HEK293 (cell line): Measurements from ENCODE around the gene DAPK2.

ENCODE experiments used
- CTCF ChIA-PET: fragments of 350-600 bp; formaldehyde crosslinking; extraction: SDS; loops from one replicate; lab custom pipeline; 2021; ENCODE audit warnings: antibody characterized with exemption; lab: Yijun Ruan, JAX
- POLR2A ChIA-PET: fragments of 300-600 bp; formaldehyde crosslinking; extraction: SDS; loops from one replicate; lab custom pipeline; 2020; ENCODE audit warnings: antibody characterized with exemption, inconsistent platforms; lab: Yijun Ruan, JAX
- H3K27ac ChIP-seq: fragments of 200-500 bp; sonication (Bioruptor generic); 2 replicates; pipeline ENCODE4 v1.5.1; 2014; ENCODE audit warnings: low read depth, low read length, control low read depth, inconsistent platforms; ENCODE audit errors: extremely low read depth
- H3K36me3 ChIP-seq, 2 experiments: fragments of 200-500 bp in 1 of 2; sonication (Bioruptor generic) in 1 of 2; 1 replicate in 1 of 2; 2 replicates in 1 of 2; pipeline ENCODE4 v1.5.1; 2014 to 2017; ENCODE audit warnings: inconsistent platforms in 2 of 2, low read length in 2 of 2; ENCODE audit not compliant: control insufficient read depth in 2 of 2, insufficient read depth in 1 of 2
- H3K4me1 ChIP-seq: fragments of 200-500 bp; sonication (Bioruptor generic); 2 replicates; pipeline ENCODE4 v1.5.1; 2014; ENCODE audit warnings: mild to moderate bottlenecking, low read length, inconsistent platforms; ENCODE audit not compliant: control insufficient read depth, insufficient read depth
- H3K4me3 ChIP-seq: 2 replicates; pipeline ENCODE4 v1.5.1; 2011; ENCODE audit warnings: low read depth, mild to moderate bottlenecking, control low read depth, low read length, moderate library complexity
- H3K9me3 ChIP-seq: fragments of 200-500 bp; sonication (Bioruptor generic); 2 replicates; pipeline ENCODE4 v1.5.1; 2014; ENCODE audit warnings: low read depth, low read length, inconsistent platforms; ENCODE audit not compliant: control insufficient read depth, insufficient read depth
- CTCF ChIP-seq: fragments of 450-650 bp; formaldehyde crosslinking; IDR thresholded peaks from 2 replicates; pipeline ENCODE4 v1.5.1; 2016; ENCODE audit warnings: missing biosample characterization, missing genetic modification characterization
- KLF1 ChIP-seq: fragments of 450-650 bp; formaldehyde crosslinking; IDR thresholded peaks from 2 replicates; pipeline ENCODE4 v1.5.1; 2016; ENCODE audit warnings: missing biosample characterization, missing genetic modification characterization
- OVOL3 ChIP-seq: fragments of 450-650 bp; formaldehyde crosslinking; IDR thresholded peaks from 2 replicates; pipeline ENCODE4 v1.5.1; 2016; ENCODE audit warnings: missing biosample characterization, missing genetic modification characterization
- PRDM1 ChIP-seq: fragments of 450-650 bp; formaldehyde crosslinking; IDR thresholded peaks from 2 replicates; pipeline ENCODE4; 2016; ENCODE audit warnings: missing biosample characterization, missing genetic modification characterization
- SP7 ChIP-seq: fragments of 450-650 bp; formaldehyde crosslinking; IDR thresholded peaks from 2 replicates; pipeline ENCODE4 v1.5.1; 2016; ENCODE audit warnings: missing biosample characterization, missing genetic modification characterization
- ZBTB48 ChIP-seq: fragments of 450-650 bp; formaldehyde crosslinking; IDR thresholded peaks from 2 replicates; pipeline ENCODE4 v1.5.1; 2016; ENCODE audit warnings: missing biosample characterization, missing genetic modification characterization
- ZBTB8A ChIP-seq: fragments of 450-650 bp; formaldehyde crosslinking; IDR thresholded peaks from 2 replicates; pipeline ENCODE4 v1.5.1; 2016; ENCODE audit warnings: missing biosample characterization, missing genetic modification characterization
- ZFP37 ChIP-seq: fragments of 450-650 bp; formaldehyde crosslinking; IDR thresholded peaks from 2 replicates; pipeline ENCODE4 v1.5.1; 2016; ENCODE audit warnings: missing biosample characterization, missing genetic modification characterization
- ZNF148 ChIP-seq: fragments of 450-650 bp; formaldehyde crosslinking; IDR thresholded peaks from 2 replicates; pipeline ENCODE4 v1.5.0; 2017; ENCODE audit warnings: missing biosample characterization, missing genetic modification characterization, borderline replicate concordance
- ZNF221 ChIP-seq: fragments of 450-650 bp; formaldehyde crosslinking; IDR thresholded peaks from 2 replicates; pipeline ENCODE4 v1.5.1; 2017; ENCODE audit warnings: missing biosample characterization, missing genetic modification characterization, borderline replicate concordance
- ZNF24 ChIP-seq: fragments of 450-650 bp; formaldehyde crosslinking; IDR thresholded peaks from 2 replicates; pipeline ENCODE4 v1.5.1; 2016; ENCODE audit warnings: missing biosample characterization, missing genetic modification characterization
- ZNF335 ChIP-seq: fragments of 450-650 bp; formaldehyde crosslinking; conservative IDR thresholded peaks from 2 replicates; pipeline ENCODE4 v1.5.1; 2016; ENCODE audit warnings: missing biosample characterization, missing genetic modification characterization
- ZNF518A ChIP-seq: fragments of 450-650 bp; formaldehyde crosslinking; conservative IDR thresholded peaks from 2 replicates; pipeline ENCODE4 v1.5.1; 2016; ENCODE audit warnings: low read depth, missing biosample characterization, missing genetic modification characterization
- ZNF548 ChIP-seq: fragments of 450-650 bp; formaldehyde crosslinking; IDR thresholded peaks from 2 replicates; pipeline ENCODE4 v1.5.1; 2016; ENCODE audit warnings: missing biosample characterization, missing genetic modification characterization
- ZNF558 ChIP-seq: fragments of 450-650 bp; formaldehyde crosslinking; IDR thresholded peaks from 2 replicates; pipeline ENCODE4 v1.5.1; 2016; ENCODE audit warnings: missing biosample characterization, missing genetic modification characterization
- ZNF600 ChIP-seq: fragments of 450-650 bp; formaldehyde crosslinking; IDR thresholded peaks from 2 replicates; pipeline ENCODE4 v1.5.1; 2016; ENCODE audit warnings: missing biosample characterization, missing genetic modification characterization
- ZNF626 ChIP-seq: fragments of 450-650 bp; sonication (Bioruptor Pico); formaldehyde crosslinking; IDR thresholded peaks from 2 replicates; pipeline ENCODE4 v1.5.1; 2018; ENCODE audit warnings: missing biosample characterization, missing genetic modification characterization, inconsistent platforms
- ZNF664 ChIP-seq: fragments of 450-650 bp; formaldehyde crosslinking; IDR thresholded peaks from 2 replicates; pipeline ENCODE4 v1.5.1; 2016; ENCODE audit warnings: missing biosample characterization, missing genetic modification characterization
- ZNF768 ChIP-seq: fragments of 450-650 bp; formaldehyde crosslinking; IDR thresholded peaks from 2 replicates; pipeline ENCODE4 v1.5.1; 2018; ENCODE audit warnings: missing biosample characterization, mild to moderate bottlenecking, missing genetic modification characterization
- ZNF776 ChIP-seq: fragments of 450-650 bp; formaldehyde crosslinking; IDR thresholded peaks from 2 replicates; pipeline ENCODE4 v1.5.0; 2017; ENCODE audit warnings: missing biosample characterization, missing genetic modification characterization, borderline replicate concordance
- ZSCAN4 ChIP-seq: fragments of 450-650 bp; formaldehyde crosslinking; IDR thresholded peaks from 2 replicates; pipeline ENCODE4 v1.5.1; 2017; ENCODE audit warnings: missing biosample characterization, missing genetic modification characterization
- TF ChIP-seq, protein P1 (sequence below): fragments of 450-650 bp; IDR thresholded peaks from 2 replicates; pipeline ENCODE4 v1.5.1; 2018; ENCODE audit warnings: missing biosample characterization, mild to moderate bottlenecking, missing genetic modification characterization
- TF ChIP-seq, protein P2 (sequence below): fragments of 450-650 bp; formaldehyde crosslinking; IDR thresholded peaks from 2 replicates; pipeline ENCODE4 v1.5.1; 2016; ENCODE audit warnings: missing biosample characterization, missing genetic modification characterization

Gene DAPK2

GRCh38 chr15:64092864-64093626 is 46.8 kb upstream of the DAPK2 start:
- Histone ChIP-seq H3K36me3 (peaks cover 4 to 21% of the 10 kb centered on the region in 2 experiments), H3K4me3 (peak overlapping the region; percentile 77), H3K27ac (peak overlapping the region; percentile 72), H3K4me1 (peaks cover 3% of the 10 kb centered on the region), H3K9me3 (no peaks in the 10 kb centered on the region)
- ChIA-PET CTCF (interaction anchor here (0.5 kb wide), 1 partner anchor 324 kb away, joined by 3 read pairs; no protein-coding TSS in a partner anchor), POLR2A (interaction anchor here (0.6 to 1.3 kb wide), 9 partner anchors 9 to 729 kb away, joined by 3 to 8 read pairs (median 3); no protein-coding TSS in a partner anchor)
- TF ChIP-seq ZNF664 (tag by site-specific recombination) (0 out of 2 replicates have a peak, but pooled peaks have one; percentile 5), OVOL3 (tag by site-specific recombination) (0 out of 2 replicates have a peak, but pooled peaks have one; percentile 52), KLF1 (tag by site-specific recombination) (0 out of 2 replicates have a peak, but pooled peaks have one; percentile 20), ZSCAN4 (peak; percentile 74), CTCF (tag by site-specific recombination) (peak; percentile 26; the same call in 1 of the 2 replicates), ZNF335 (tag by site-specific recombination) (peak; percentile 100), ZNF776 (tag by site-specific recombination) (no peak), SP7 (tag by site-specific recombination) (peak; percentile 39; the same call in 1 of the 2 replicates), PRDM1 (tag by site-specific recombination) (no peak), ZNF24 (tag by site-specific recombination) (no peak), ZNF558 (tag by site-specific recombination) (no peak), ZBTB48 (tag by site-specific recombination) (0 out of 2 replicates have a peak, but pooled peaks have one; percentile 13), ZNF768 (tag by site-specific recombination) (no peak), ZNF600 (tag by site-specific recombination) (peak; percentile 14; the same call in 1 of the 2 replicates), ZNF626 (tag by site-specific recombination) (no peak), ZNF518A (tag by site-specific recombination) (no peak), ZBTB8A (tag by site-specific recombination) (peak; percentile 47), ZNF548 (tag by site-specific recombination) (no peak), ZNF148 (tag by site-specific recombination) (no peak), ZNF221 (tag by site-specific recombination) (no peak), ZFP37 (no peak)
- TF ChIP-seq, protein P1, sequence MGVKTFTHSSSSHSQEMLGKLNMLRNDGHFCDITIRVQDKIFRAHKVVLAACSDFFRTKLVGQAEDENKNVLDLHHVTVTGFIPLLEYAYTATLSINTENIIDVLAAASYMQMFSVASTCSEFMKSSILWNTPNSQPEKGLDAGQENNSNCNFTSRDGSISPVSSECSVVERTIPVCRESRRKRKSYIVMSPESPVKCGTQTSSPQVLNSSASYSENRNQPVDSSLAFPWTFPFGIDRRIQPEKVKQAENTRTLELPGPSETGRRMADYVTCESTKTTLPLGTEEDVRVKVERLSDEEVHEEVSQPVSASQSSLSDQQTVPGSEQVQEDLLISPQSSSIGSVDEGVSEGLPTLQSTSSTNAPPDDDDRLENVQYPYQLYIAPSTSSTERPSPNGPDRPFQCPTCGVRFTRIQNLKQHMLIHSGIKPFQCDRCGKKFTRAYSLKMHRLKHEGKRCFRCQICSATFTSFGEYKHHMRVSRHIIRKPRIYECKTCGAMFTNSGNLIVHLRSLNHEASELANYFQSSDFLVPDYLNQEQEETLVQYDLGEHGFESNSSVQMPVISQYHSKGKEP (tag by site-specific recombination) = no peak
- TF ChIP-seq, protein P2, sequence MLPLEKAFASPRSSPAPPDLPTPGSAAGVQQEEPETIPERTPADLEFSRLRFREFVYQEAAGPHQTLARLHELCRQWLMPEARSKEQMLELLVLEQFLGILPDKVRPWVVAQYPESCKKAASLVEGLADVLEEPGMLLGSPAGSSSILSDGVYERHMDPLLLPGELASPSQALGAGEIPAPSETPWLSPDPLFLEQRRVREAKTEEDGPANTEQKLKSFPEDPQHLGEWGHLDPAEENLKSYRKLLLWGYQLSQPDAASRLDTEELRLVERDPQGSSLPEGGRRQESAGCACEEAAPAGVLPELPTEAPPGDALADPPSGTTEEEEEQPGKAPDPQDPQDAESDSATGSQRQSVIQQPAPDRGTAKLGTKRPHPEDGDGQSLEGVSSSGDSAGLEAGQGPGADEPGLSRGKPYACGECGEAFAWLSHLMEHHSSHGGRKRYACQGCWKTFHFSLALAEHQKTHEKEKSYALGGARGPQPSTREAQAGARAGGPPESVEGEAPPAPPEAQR (tag by site-specific recombination) = no peak
